HepG2 (cell line): Measurements from ENCODE around the gene DNAAF8. TPM values are rescaled to one million over a fixed set of nuclear protein-coding genes. Genes with fewer than 3 reads are reported as not detected.

Experiments used
- ATAC-seq: fragments of 200-7000 bp; cut with Tn5 transposase; 3 replicates; pipeline ENCODE4 v1.9.1; 2020; ENCODE audit warnings: mild to moderate bottlenecking, moderate library complexity
- BruUV-seq: library from RNA; stranded (reverse); fragments of 400-500 nt; replicated peaks from 2 replicates; lab custom pipeline; 2021; lab: Mats Ljungman, UMichigan
- CTCF ChIA-PET: fragments of 300-600 bp; formaldehyde crosslinking; extraction: SDS; loops from one replicate; lab custom pipeline; 2021; ENCODE audit warnings: low total read pairs, inconsistent platforms, low intra/inter-chr PET ratio; lab: Yijun Ruan, JAX
- POLR2A ChIA-PET: fragments of 350-600 bp; sonication (Branson Sonifier 250); formaldehyde crosslinking; loops from one replicate; lab custom pipeline; 2020; ENCODE audit warnings: antibody characterized with exemption, inconsistent platforms; lab: Yijun Ruan, JAX
- DNase-seq: peaks from one replicate; pipeline ENCODE4 v3.0.0-alpha.2; 2015; ENCODE audit warnings: low spot score
- FAIRE-seq: peaks from 3 replicates; lab custom pipeline; 2011; peaks lifted over from hg19 to GRCh38; lab: Jason Lieb, UNC
- H2AFZ ChIP-seq: one replicate; pipeline ENCODE4 v1.6.1; 2011; ENCODE audit warnings: low read length, inconsistent platforms
- H3K27ac ChIP-seq: fragments of 300-600 bp; 3 replicates; pipeline ENCODE4 v1.8.0; 2011; ENCODE audit warnings: mixed run types, mild to moderate bottlenecking, mixed read lengths, low read length, inconsistent platforms; ENCODE audit not compliant: insufficient read depth; ENCODE audit errors: extremely low read length
- H3K27me3 ChIP-seq, 2 experiments: fragments of 200-600 bp in 1 of 2; 2 replicates in 1 of 2; 3 replicates in 1 of 2; pipeline versions ENCODE4 v1.6.0 to v1.8.0; 2011; ENCODE audit warnings: low read length in 2 of 2, mild to moderate bottlenecking in 2 of 2, moderate library complexity in 2 of 2, inconsistent platforms in 1 of 2; ENCODE audit not compliant: insufficient read depth in 2 of 2, control insufficient read depth in 1 of 2
- H3K36me3 ChIP-seq, 2 experiments: fragments of 200-600 bp in 1 of 2; replicated peaks in 1 of 2; 2 replicates in 1 of 2; 3 replicates in 1 of 2; pipeline versions ENCODE4 v1.5.1 to v1.8.0; 2011; ENCODE audit warnings: low read length in 2 of 2, inconsistent platforms in 1 of 2; ENCODE audit not compliant: insufficient read depth in 2 of 2, control insufficient read depth in 1 of 2
- H3K4me1 ChIP-seq: 2 replicates; pipeline ENCODE4 v1.5.1; 2012; ENCODE audit warnings: low read length, inconsistent platforms; ENCODE audit not compliant: insufficient read depth
- H3K4me2 ChIP-seq: 2 replicates; pipeline ENCODE4 v1.6.0; 2011; ENCODE audit warnings: low read depth, low read length, inconsistent platforms
- H3K4me3 ChIP-seq, 3 experiments: fragments of 200-600 bp in 1 of 3; sonication (generic), shearing (Covaris generic) in 1 of 3; replicated peaks in 1 of 3; 2 replicates each; pipeline ENCODE4 v1.5.1; 2011 to 2016; ENCODE audit warnings: low read length in 3 of 3, inconsistent platforms in 2 of 3, low read depth in 2 of 3, mild to moderate bottlenecking in 2 of 3, control low read depth in 1 of 3, mixed read lengths in 1 of 3; ENCODE audit not compliant: insufficient read depth in 1 of 3
- H3K79me2 ChIP-seq: one replicate; pipeline ENCODE4 v1.6.1; 2011; ENCODE audit warnings: low read length, inconsistent platforms; ENCODE audit not compliant: insufficient read depth
- H3K9ac ChIP-seq: 2 replicates; pipeline ENCODE4 v1.6.0; 2011; ENCODE audit warnings: mild to moderate bottlenecking, low read depth, low read length, inconsistent platforms; ENCODE audit not compliant: insufficient read depth
- H3K9me3 ChIP-seq: 2 replicates; pipeline ENCODE4 v1.5.1; 2012; ENCODE audit warnings: mild to moderate bottlenecking, low read length
- H4K20me1 ChIP-seq: 2 replicates; pipeline ENCODE4 v1.6.0; 2011; ENCODE audit warnings: inconsistent platforms, mild to moderate bottlenecking, low read length, moderate library complexity; ENCODE audit not compliant: insufficient read depth
- AGO1 ChIP-seq: fragments of 200-400 bp; formaldehyde crosslinking; IDR thresholded peaks from 2 replicates; pipeline ENCODE4 v1.6.1; 2017; ENCODE audit warnings: mild to moderate bottlenecking, low read depth, low read length, moderate library complexity; ENCODE audit not compliant: poor library complexity, severe bottlenecking
- CCDC6 ChIP-seq: sonication (generic); formaldehyde crosslinking; IDR thresholded peaks from 2 replicates; pipeline ENCODE4 v1.8.1; 2022; ENCODE audit warnings: mild to moderate bottlenecking, missing genetic modification reagents, moderate library complexity
- GABPA ChIP-seq, 2 experiments: IDR thresholded peaks; 2 replicates each; pipeline ENCODE4 v1.6.1; 2011 to 2016; ENCODE audit warnings: low read depth in 2 of 2, low read length in 1 of 2, missing biosample characterization in 1 of 2, missing genetic modification characterization in 1 of 2
- MAFF ChIP-seq: IDR thresholded peaks from 2 replicates; pipeline ENCODE4 v1.6.1; 2011; ENCODE audit warnings: low read depth, low read length, improper control_type of control experiment
- MAFK ChIP-seq, 2 experiments: IDR thresholded peaks in 1 of 2; conservative IDR thresholded peaks in 1 of 2; 2 replicates each; pipeline ENCODE4 v1.6.1; 2011; ENCODE audit warnings: improper control_type of control experiment in 2 of 2, low read length in 2 of 2
- MEIS1 ChIP-seq: sonication (generic); formaldehyde crosslinking; IDR thresholded peaks from 2 replicates; pipeline ENCODE4 v1.9.0; 2021; ENCODE audit warnings: mild to moderate bottlenecking, missing genetic modification reagents, moderate library complexity, borderline replicate concordance
- MTF1 ChIP-seq: sonication (generic); formaldehyde crosslinking; IDR thresholded peaks from 2 replicates; pipeline ENCODE4 v1.5.0; 2020; ENCODE audit warnings: missing genetic modification reagents
- MXI1 ChIP-seq: IDR thresholded peaks from 3 replicates; pipeline ENCODE4 v1.6.1; 2012; ENCODE audit warnings: low read depth, low read length, inconsistent platforms, borderline replicate concordance
- NFATC3 ChIP-seq: sonication (generic); formaldehyde crosslinking; IDR thresholded peaks from 2 replicates; pipeline ENCODE4 v1.5.1; 2020; ENCODE audit warnings: mild to moderate bottlenecking, missing genetic modification reagents
- NFE2L2 ChIP-seq: fragments of 150-350 bp; IDR thresholded peaks from 2 replicates; pipeline ENCODE4 v1.6.1; 2014; ENCODE audit warnings: low read length
- RARG ChIP-seq: sonication (generic); formaldehyde crosslinking; IDR thresholded peaks from 2 replicates; pipeline ENCODE4 v1.4.0; 2020; ENCODE audit warnings: low read depth, mild to moderate bottlenecking, missing genetic modification reagents
- RBM22 ChIP-seq: fragments of 200-400 bp; formaldehyde crosslinking; optimal IDR thresholded peaks from 2 replicates; pipeline ENCODE3; 2017; ENCODE audit warnings: mild to moderate bottlenecking, low read length, moderate library complexity
- RXRA ChIP-seq: sonication (generic); formaldehyde crosslinking; IDR thresholded peaks from 2 replicates; pipeline ENCODE4 v1.5.1; 2020; ENCODE audit warnings: missing genetic modification reagents
- SMAD9 ChIP-seq: sonication (generic); formaldehyde crosslinking; IDR thresholded peaks from 2 replicates; pipeline ENCODE4 v1.5.1; 2020; ENCODE audit warnings: mild to moderate bottlenecking, missing genetic modification reagents
- SMYD3 ChIP-seq: sonication (generic); formaldehyde crosslinking; IDR thresholded peaks from 2 replicates; pipeline ENCODE4 v1.8.1; 2023; ENCODE audit warnings: mild to moderate bottlenecking, missing genetic modification reagents
- TERF1 ChIP-seq: sonication (generic); formaldehyde crosslinking; IDR thresholded peaks from 2 replicates; pipeline ENCODE4 v1.8.0; 2022; ENCODE audit warnings: mild to moderate bottlenecking, missing genetic modification reagents, moderate library complexity
- ZHX1 ChIP-seq: sonication (generic); formaldehyde crosslinking; IDR thresholded peaks from 2 replicates; pipeline ENCODE4 v1.8.1; 2022; ENCODE audit warnings: low read depth, mild to moderate bottlenecking, missing genetic modification reagents
- ZNF556 ChIP-seq: sonication (generic); formaldehyde crosslinking; IDR thresholded peaks from 2 replicates; pipeline ENCODE4 v1.4.0; 2020; ENCODE audit warnings: mild to moderate bottlenecking, missing genetic modification reagents, borderline replicate concordance
- ZNF557 ChIP-seq: sonication (generic); formaldehyde crosslinking; IDR thresholded peaks from 2 replicates; pipeline ENCODE4 v1.4.0; 2020; ENCODE audit warnings: missing genetic modification reagents
- ZNF567 ChIP-seq: sonication (generic); formaldehyde crosslinking; IDR thresholded peaks from 2 replicates; pipeline ENCODE4 v1.8.1; 2023; ENCODE audit warnings: mild to moderate bottlenecking, missing genetic modification reagents, borderline replicate concordance
- ZNF691 ChIP-seq: sonication (generic); formaldehyde crosslinking; IDR thresholded peaks from 2 replicates; pipeline ENCODE4 v1.4.0; 2020; ENCODE audit warnings: missing genetic modification reagents, low read depth, mild to moderate bottlenecking, borderline replicate concordance
- WGBS: methylation state at CpG from one replicate; pipeline ENCODE4 v1.1.6; 2017; ENCODE audit warnings: low lambda C conversion rate; 5-methylcytosine and 5-hydroxymethylcytosine counted together
- in situ Hi-C: cut with HindIII; loops from 2 replicates; pipeline ENCODE4 v1.10.0; 2017; ENCODE audit warnings: low pct_unique_long_range_greater_than_20kb; ENCODE audit not compliant: extremely low pct_ligation_motif_present
- intact Hi-C: fragments of 100-400 bp; cut with micrococcal nuclease; formaldehyde crosslinking; loops from one replicate; pipeline ENCODE4 v1.10.0; 2022; ENCODE audit not compliant: unreplicated experiment
- polyA plus RNA-seq, 8 experiments: library from polyadenylated mRNA; depleted of rRNA in 3 of 8; stranded (reverse) in 7 of 8; unstranded in 1 of 8; fragments of >200 nt; fragmentation: Illumina TruSeq in 4 of 8; extraction: Trizol in 4 of 8; gene quantifications; 2 replicates each; pipeline versions ENCODE4 v1.2.1 to v1.2.3, GENCODE V29; 2011 to 2016; ENCODE audit warnings: low read depth in 4 of 8, missing spikeins in 1 of 8, mixed read lengths in 1 of 8; ENCODE audit not compliant: insufficient read depth in 1 of 8
- total RNA-seq, 5 experiments: library from RNA; depleted of rRNA; stranded (reverse); fragments of >200 nt; fragmentation: Illumina TruSeq; extraction: Trizol; gene quantifications; 2 replicates each; pipeline ENCODE4 v1.2.3, GENCODE V29; 2016; ENCODE audit warnings: low read depth in 1 of 5

Gene DNAAF8
- total and polyA plus RNA-seq, 2 of the 13 experiments (the other 11 are each of a cell fraction or from before 2014, with no cell fraction given), result 0.44 TPM; not detected in 1

- ATAC-seq (no peak), FAIRE-seq (no peak), DNase-seq (no peak)
- H3K9me3 ChIP-seq, result no peaks in the 10 kb centered on the region
- intact Hi-C loops (no loop called here), in situ Hi-C loops (no loop called here)
- H3K4me3 ChIP-seq, result no peak overlapping the region
- ChIA-PET CTCF (no interaction called here), POLR2A (no interaction called here)
- TF ChIP-seq SMAD9 (CRISPR knock-in tag) (no peak), SMYD3 (CRISPR knock-in tag) (no peak), ZNF556 (CRISPR knock-in tag) (0 out of 2 replicates have a peak, but pooled peaks have one; percentile 26), CCDC6 (CRISPR knock-in tag) (no peak), MEIS1 (CRISPR knock-in tag) (no peak), MXI1 (no peak), RXRA (CRISPR knock-in tag) (no peak), GABPA (IDR thresholded peaks at IDR 0.05; ENCODE audit: low read depth, low read length) (no peak), GABPA (CRISPR knock-in tag; IDR thresholded peaks at IDR 0.05; ENCODE audit: low read depth) (no peak), AGO1 (no peak), ZNF557 (no peak), TERF1 (CRISPR knock-in tag) (no peak), RARG (CRISPR knock-in tag) (no peak), RBM22 (no peak), NFATC3 (CRISPR knock-in tag) (no peak), ZNF567 (CRISPR knock-in tag) (no peak), ZHX1 (CRISPR knock-in tag) (no peak), NFE2L2 (peak; percentile 89), MAFK (conservative IDR thresholded peaks at IDR 0.05 in 1 of 2, IDR thresholded peaks at IDR 0.05 in 1 of 2; ENCODE audit: low read length in 2 of 2) (peak; percentile 95 to 97), MAFF (peak; percentile 92), ZNF691 (no peak), MTF1 (CRISPR knock-in tag) (no peak)
- H3K9ac ChIP-seq, result no peak overlapping the region
- no peak overlapping the region for H3K27ac ChIP-seq
- H3K36me3 ChIP-seq, result no peaks in the 10 kb centered on the region
- H3K4me2 ChIP-seq, result no peak overlapping the region
- H3K79me2 ChIP-seq, result no peaks in the 10 kb centered on the region
- WGBS, result 72% methylated on average over 8 of the region's 8 CpGs
- H3K4me1 ChIP-seq, result peaks cover 90% of the 10 kb centered on the region
- no peak overlapping the region for H2AFZ ChIP-seq
- H4K20me1 ChIP-seq, result no peaks in the 10 kb centered on the region
- H3K27me3 ChIP-seq, result no peaks in the 10 kb centered on the region; a peak in 1 of 5 replicates
- BruUV-seq, result no TSS peak
Observed at GRCh38 chr16:4787068-4787467, 52.7 kb downstream of the DNAAF8 start.
